Uterus (tissue), 4 donors: ENCODE results near the gene CYP4X1. TPM values are rescaled to one million over a fixed set of nuclear protein-coding genes. Genes with fewer than 3 reads are reported as not detected.
"Not testable (repeated sequence)": the region's sequence is repeated elsewhere in the genome, so short reads cannot be mapped to it uniquely, and the experiment has no call there.

Source experiments
- DNase-seq, 2 donors: peaks; one replicate each; pipeline ENCODE4 v3.0.0-alpha.2; 2019 to 2020
- H3K27ac ChIP-seq, 2 donors: fragments of 200-600 bp; sonication (generic); 1 replicate in 1 of 2; 2 replicates in 1 of 2; pipeline ENCODE4 v1.5.1; 2016 to 2018
- H3K27me3 ChIP-seq, 2 donors: fragments of 200-600 bp; sonication (generic); one replicate each; pipeline ENCODE4 v1.5.1; 2018 to 2019; ENCODE audit warnings: control low read depth in 1 of 2
- H3K36me3 ChIP-seq, 2 donors: fragments of 200-600 bp; sonication (generic); one replicate each; pipeline ENCODE4 v1.5.1; 2019; ENCODE audit warnings: control low read depth in 1 of 2
- H3K4me1 ChIP-seq, 2 donors: fragments of 200-600 bp; sonication (generic); one replicate each; pipeline ENCODE4 v1.5.1; 2018 to 2019; ENCODE audit warnings: control low read depth in 1 of 2
- H3K4me3 ChIP-seq, 2 donors: fragments of 200-600 bp; sonication (generic); 1 replicate in 1 of 2; 2 replicates in 1 of 2; pipeline ENCODE4 v1.5.1; 2018 to 2019; ENCODE audit warnings: mild to moderate bottlenecking in 1 of 2
- H3K9me3 ChIP-seq, 2 donors: fragments of 200-600 bp; sonication (generic); one replicate each; pipeline ENCODE4 v1.5.1; 2019; ENCODE audit warnings: control low read depth in 1 of 2
- POLR2A ChIP-seq, 2 donors: fragments of 450-650 bp; IDR thresholded peaks; one replicate each; pipeline ENCODE4 v1.6.1; 2016; ENCODE audit warnings: antibody characterized with exemption in 2 of 2, mild to moderate bottlenecking in 1 of 2, moderate library complexity in 1 of 2
- intact Hi-C: fragments of 100-400 bp; cut with DNase I; formaldehyde crosslinking; loops from one replicate; pipeline ENCODE4 v1.15.1; 2023; ENCODE audit warnings: low total_unique reads
- total RNA-seq, 4 donors: library from RNA; depleted of rRNA in 3 of 4; stranded (reverse); fragments of >200 nt in 3 of 4; gene quantifications; one replicate each; pipeline versions ENCODE4 v1.1.0 to v1.2.4, GENCODE V29; 2014 to 2023
- TF ChIP-seq, protein P1 (sequence below), 4 experiments: fragments of 200-600 bp in 2 of 4; fragments of 450-650 bp in 2 of 4; sonication (generic) in 2 of 4; IDR thresholded peaks; one replicate each; pipeline ENCODE4 v1.5.1; 2016 to 2019; ENCODE audit warnings: antibody characterized with exemption in 4 of 4, mild to moderate bottlenecking in 2 of 4, moderate library complexity in 1 of 4
- donor health status: DM: yes; HTN: yes; CAD: no.

The CYP4X1 gene
- total RNA-seq, 4 donors from 2014 or later, result under 0.01 to 4.1 (median 2.1) TPM

- no peaks in the 10 kb centered on the region for H3K36me3 ChIP-seq
- H3K27ac ChIP-seq, result no peak overlapping the region
- DNase-seq, result no peak
- intact Hi-C loops, result no loop called here
- TF ChIP-seq POLR2A (IDR thresholded peaks at IDR 0.05), result no peak
- TF ChIP-seq, protein P1, sequence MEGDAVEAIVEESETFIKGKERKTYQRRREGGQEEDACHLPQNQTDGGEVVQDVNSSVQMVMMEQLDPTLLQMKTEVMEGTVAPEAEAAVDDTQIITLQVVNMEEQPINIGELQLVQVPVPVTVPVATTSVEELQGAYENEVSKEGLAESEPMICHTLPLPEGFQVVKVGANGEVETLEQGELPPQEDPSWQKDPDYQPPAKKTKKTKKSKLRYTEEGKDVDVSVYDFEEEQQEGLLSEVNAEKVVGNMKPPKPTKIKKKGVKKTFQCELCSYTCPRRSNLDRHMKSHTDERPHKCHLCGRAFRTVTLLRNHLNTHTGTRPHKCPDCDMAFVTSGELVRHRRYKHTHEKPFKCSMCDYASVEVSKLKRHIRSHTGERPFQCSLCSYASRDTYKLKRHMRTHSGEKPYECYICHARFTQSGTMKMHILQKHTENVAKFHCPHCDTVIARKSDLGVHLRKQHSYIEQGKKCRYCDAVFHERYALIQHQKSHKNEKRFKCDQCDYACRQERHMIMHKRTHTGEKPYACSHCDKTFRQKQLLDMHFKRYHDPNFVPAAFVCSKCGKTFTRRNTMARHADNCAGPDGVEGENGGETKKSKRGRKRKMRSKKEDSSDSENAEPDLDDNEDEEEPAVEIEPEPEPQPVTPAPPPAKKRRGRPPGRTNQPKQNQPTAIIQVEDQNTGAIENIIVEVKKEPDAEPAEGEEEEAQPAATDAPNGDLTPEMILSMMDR (IDR thresholded peaks at IDR 0.05), result no peak
- H3K4me3 ChIP-seq, result no peak overlapping the region
- no peaks in the 10 kb centered on the region for H3K27me3 ChIP-seq
- no peaks in the 10 kb centered on the region for H3K4me1 ChIP-seq
- no peaks in the 10 kb centered on the region for H3K9me3 ChIP-seq
These were observed 8.1 kb downstream of the CYP4X1 start for GRCh38 chr1:47031585-47031984.

GRCh38 chr1:47036764-47037163 lies 13.3 kb downstream of the CYP4X1 start:
- TF ChIP-seq POLR2A (IDR thresholded peaks at IDR 0.05), result no peak
- TF ChIP-seq, protein P1 (IDR thresholded peaks at IDR 0.05), result no peak
- H3K27ac ChIP-seq, result no peak overlapping the region
- H3K4me1 ChIP-seq, result no peaks in the 10 kb centered on the region
- no peaks in the 10 kb centered on the region for H3K36me3 ChIP-seq
- H3K4me3 ChIP-seq, result no peak overlapping the region
- intact Hi-C loops, result no loop called here
- no peaks in the 10 kb centered on the region for H3K9me3 ChIP-seq
- no peak for DNase-seq
- H3K27me3 ChIP-seq, result no peaks in the 10 kb centered on the region

DNA sequence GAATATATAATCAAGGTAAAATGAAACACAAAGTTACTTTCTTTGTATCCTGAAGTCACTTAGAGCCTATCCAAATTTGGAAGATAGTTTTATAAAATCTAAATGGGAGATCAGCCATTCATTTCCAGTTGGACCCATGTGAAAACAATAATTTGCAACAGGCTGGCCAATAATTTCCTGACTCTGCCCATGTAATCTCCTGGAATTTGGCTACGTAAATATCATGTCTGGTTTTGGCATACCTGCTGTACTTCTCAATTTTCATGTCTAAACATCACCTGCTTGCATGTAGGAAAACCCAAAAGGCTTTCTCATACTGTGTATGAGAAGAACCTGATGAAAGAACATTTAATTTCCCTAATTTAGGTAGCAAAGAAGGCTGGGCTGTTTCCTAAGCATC lies 35.9 kb downstream of the CYP4X1 start:
- no peaks in the 10 kb centered on the region for H3K9me3 ChIP-seq
- H3K4me1 ChIP-seq, result no peaks in the 10 kb centered on the region
- H3K36me3 ChIP-seq, result no peaks in the 10 kb centered on the region
- intact Hi-C loops, result no loop called here
- H3K27ac ChIP-seq, result no peak overlapping the region
- no peak for DNase-seq
- no peaks in the 10 kb centered on the region for H3K27me3 ChIP-seq
- TF ChIP-seq, protein P1 (IDR thresholded peaks at IDR 0.05), result no peak
- no peak for TF ChIP-seq POLR2A (IDR thresholded peaks at IDR 0.05)
- H3K4me3 ChIP-seq, result no peak overlapping the region

- no peak for DNase-seq
- intact Hi-C loops, result no loop called here
- Histone ChIP-seq H3K27me3 (no peaks in the 10 kb centered on the region), H3K9me3 (no peaks in the 10 kb centered on the region), H3K4me3 (no peak within 1 kb of the TSS), H3K36me3 (no peaks in the 10 kb centered on the region), H3K4me1 (no peaks in the 10 kb centered on the region), H3K27ac (no peak within 1 kb of the TSS)
- no peak for TF ChIP-seq POLR2A (IDR thresholded peaks at IDR 0.05)
- TF ChIP-seq, protein P1 (IDR thresholded peaks at IDR 0.05), result no peak
These were observed 43.7 kb downstream of the CYP4X1 start, which contains the start of gene CYP4Z1 for GRCh38 chr1:47067097-47067594. CYP4Z1 (plus strand) TSS chr1:47067231; CDS start chr1:47067491, 260 bp downstream.

DNA sequence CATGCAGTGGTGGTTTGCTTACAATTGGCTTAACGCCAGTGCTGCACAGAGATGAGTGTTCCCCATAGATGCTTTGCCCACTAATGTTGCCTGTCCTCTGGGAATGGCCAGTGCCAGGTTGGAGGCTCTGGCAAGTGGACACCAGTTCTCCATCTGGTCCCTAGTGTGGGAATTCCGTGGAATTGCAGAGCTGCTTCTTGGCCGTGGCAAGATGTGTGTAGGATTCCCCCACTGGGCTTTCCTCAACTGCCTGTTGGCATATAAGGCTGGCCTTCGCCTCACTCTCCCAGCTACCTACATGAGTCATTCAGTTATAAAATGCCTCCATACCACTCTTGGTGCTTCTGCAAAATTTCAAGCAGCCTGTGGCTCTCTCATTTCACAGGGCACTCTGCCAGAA lies 45.6 kb downstream of the CYP4X1 start:
- intact Hi-C loops, H3K27me3 ChIP-seq, H3K9me3 ChIP-seq, H3K36me3 ChIP-seq, H3K4me3 ChIP-seq, H3K4me1 ChIP-seq, DNase-seq, H3K27ac ChIP-seq: not testable (repeated sequence)

GRCh38 chr1:47069509-47069908 lies 46.0 kb downstream of the CYP4X1 start:
- DNase-seq, intact Hi-C loops, H3K9me3 ChIP-seq, H3K27me3 ChIP-seq, H3K4me1 ChIP-seq, H3K4me3 ChIP-seq, H3K36me3 ChIP-seq, H3K27ac ChIP-seq: not testable (repeated sequence)
